Spinal cord (tissue), 10 donors: Measurements from ENCODE around the gene SIL1. TPM values are rescaled to one million over a fixed set of nuclear protein-coding genes. Genes with fewer than 3 reads are reported as not detected.
"Not testable (repeated sequence)": the region's sequence is repeated elsewhere in the genome, so short reads cannot be mapped to it uniquely, and the experiment has no call there.

Source experiments
- DNase-seq, 6 donors: peaks; one replicate each; pipeline versions ENCODE4 v3.0.0 to v3.0.0-alpha.2; 2013 to 2015; ENCODE audit warnings: low spot score in 6 of 6, low read depth in 4 of 6
- H3K27ac ChIP-seq: one replicate; pipeline ENCODE4 v1.5.1; 2013; ENCODE audit warnings: low read depth, low read length, control low read depth
- H3K27me3 ChIP-seq: one replicate; pipeline ENCODE4 v1.6.1; 2013; ENCODE audit warnings: low read length; ENCODE audit not compliant: control insufficient read depth, insufficient read depth
- H3K36me3 ChIP-seq: one replicate; pipeline ENCODE4 v1.6.1; 2013; ENCODE audit warnings: low read length; ENCODE audit not compliant: control insufficient read depth, insufficient read depth
- H3K4me1 ChIP-seq: one replicate; pipeline ENCODE4 v1.6.1; 2013; ENCODE audit warnings: low read length; ENCODE audit not compliant: control insufficient read depth, insufficient read depth
- H3K4me3 ChIP-seq: one replicate; pipeline ENCODE4 v1.5.1; 2013; ENCODE audit warnings: low read depth, low read length, control low read depth
- H3K9me3 ChIP-seq: one replicate; pipeline ENCODE4 v1.6.1; 2013; ENCODE audit warnings: low read length; ENCODE audit not compliant: control insufficient read depth, insufficient read depth
- WGBS: methylation state at CpG from one replicate; pipeline ENCODE4 v1.1.5; 2013; ENCODE audit warnings: missing lambda C conversion rate; ENCODE audit not compliant: insufficient coverage; 5-methylcytosine and 5-hydroxymethylcytosine counted together
- polyA plus RNA-seq, 2 donors: library from polyadenylated mRNA; unstranded; fragments of 120-200 nt; gene quantifications; one replicate each; pipeline ENCODE4 v1.2.1, GENCODE V29; 2013; ENCODE audit not compliant: insufficient read length in 2 of 2
- total RNA-seq, 2 donors: library from RNA; depleted of rRNA in 1 of 2; stranded (reverse); fragments of 120-200 nt in 1 of 2; fragments of >200 nt in 1 of 2; gene quantifications; one replicate each; pipeline versions ENCODE4 v1.2.3 to v1.2.4, GENCODE V29; 2013 to 2014
- donor health status: healthy.

SIL1 gene
- total and polyA plus RNA-seq, 4 donors, result 18.8 to 53.7 (median 30.7) TPM

GRCh38 chr5:139124774-139125520, 73.2 kb downstream of the SIL1 start:
- H3K27me3 ChIP-seq, result no peaks in the 10 kb centered on the region

GRCh38 chr5:139121120-139121519, 77.0 kb downstream of the SIL1 start:
- no peak overlapping the region for H3K4me3 ChIP-seq

More at GRCh38 chr5:139124774-139125520, 73.2 kb downstream of the SIL1 start:
- peaks cover 8% of the 10 kb centered on the region for H3K36me3 ChIP-seq
- H3K9me3 ChIP-seq, result no peaks in the 10 kb centered on the region
- H3K27ac ChIP-seq, result no peak overlapping the region
- peaks cover 13% of the 10 kb centered on the region for H3K4me1 ChIP-seq
- 74% methylated on average over 5 of the region's 8 CpGs for WGBS
- peak in 1 of 6 donors; percentile 90 for DNase-seq
- no peak overlapping the region for H3K4me3 ChIP-seq

DNA sequence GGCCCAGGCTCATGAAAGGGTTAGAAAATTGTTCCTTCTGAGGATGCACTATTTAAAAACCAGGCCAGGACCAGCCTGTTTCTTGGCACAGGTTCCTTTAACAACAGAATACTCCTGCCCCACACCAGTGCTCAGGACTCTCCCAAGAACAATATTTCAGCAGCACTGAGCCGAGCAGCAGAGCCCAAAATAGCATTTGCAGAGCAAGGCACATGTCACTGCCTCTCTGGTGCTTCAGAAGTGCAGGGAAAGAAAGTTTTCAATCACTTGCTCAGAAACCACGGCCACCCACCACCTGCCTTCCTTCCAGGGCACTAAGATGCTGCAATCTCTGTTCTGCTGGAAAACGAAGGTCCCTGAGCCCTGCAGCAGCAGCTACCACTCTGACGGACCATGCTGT, 77.6 kb downstream of the SIL1 start:
- no peak overlapping the region for H3K27ac ChIP-seq
- H3K27me3 ChIP-seq, result no peaks in the 10 kb centered on the region
- no peaks in the 10 kb centered on the region for H3K9me3 ChIP-seq
- peaks cover 8% of the 10 kb centered on the region for H3K4me1 ChIP-seq
- no peak overlapping the region for H3K4me3 ChIP-seq
- WGBS, result 77% methylated on average over 4 of the region's 4 CpGs
- peaks cover 21% of the 10 kb centered on the region for H3K36me3 ChIP-seq
- DNase-seq, result no peak

More at GRCh38 chr5:139121120-139121519, 77.0 kb downstream of the SIL1 start:
- Histone ChIP-seq H3K27me3 (no peaks in the 10 kb centered on the region), H3K27ac (no peak overlapping the region), H3K9me3 (no peaks in the 10 kb centered on the region), H3K4me1 (peaks cover 11% of the 10 kb centered on the region), H3K36me3 (peaks cover 21% of the 10 kb centered on the region)
- 100% methylated on average over 2 of the region's 5 CpGs for WGBS
- no peak for DNase-seq

DNA sequence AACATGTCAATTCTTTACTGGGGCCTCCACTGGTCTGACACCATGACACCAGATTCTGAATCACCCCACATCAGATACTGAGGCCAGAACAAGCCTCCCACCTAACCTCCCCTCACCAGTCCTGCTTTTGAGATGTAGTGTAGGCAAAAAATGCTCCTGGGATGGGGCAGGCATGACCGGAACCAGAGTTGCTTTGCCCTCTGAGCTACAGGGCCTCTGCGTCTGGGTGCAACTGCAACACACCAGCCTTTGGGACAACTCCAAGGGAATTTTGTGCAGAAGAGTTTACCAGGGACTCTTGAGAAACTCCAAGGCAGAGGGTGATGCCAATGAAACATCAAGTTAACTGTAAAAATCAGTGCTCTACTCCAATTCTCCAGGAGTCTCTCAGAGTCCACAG, 79.4 kb downstream of the SIL1 start:
- Histone ChIP-seq H3K4me1 (peaks cover 8% of the 10 kb centered on the region), H3K36me3 (peaks cover 21% of the 10 kb centered on the region), H3K9me3 (no peaks in the 10 kb centered on the region), H3K4me3 (no peak overlapping the region), H3K27me3 (no peaks in the 10 kb centered on the region), H3K27ac (no peak overlapping the region)
- DNase-seq, result no peak
- 89% methylated on average over 2 of the region's 2 CpGs for WGBS

GRCh38 chr5:139117342-139117884, 80.8 kb downstream of the SIL1 start:
- Histone ChIP-seq H3K27me3 (no peaks in the 10 kb centered on the region), H3K27ac (no peak overlapping the region), H3K4me1 (peaks cover 8% of the 10 kb centered on the region), H3K9me3 (no peaks in the 10 kb centered on the region), H3K4me3 (no peak overlapping the region), H3K36me3 (peaks cover 21% of the 10 kb centered on the region)
- DNase-seq, result no peak
- WGBS, result 67% methylated on average over 2 of the region's 2 CpGs

DNA sequence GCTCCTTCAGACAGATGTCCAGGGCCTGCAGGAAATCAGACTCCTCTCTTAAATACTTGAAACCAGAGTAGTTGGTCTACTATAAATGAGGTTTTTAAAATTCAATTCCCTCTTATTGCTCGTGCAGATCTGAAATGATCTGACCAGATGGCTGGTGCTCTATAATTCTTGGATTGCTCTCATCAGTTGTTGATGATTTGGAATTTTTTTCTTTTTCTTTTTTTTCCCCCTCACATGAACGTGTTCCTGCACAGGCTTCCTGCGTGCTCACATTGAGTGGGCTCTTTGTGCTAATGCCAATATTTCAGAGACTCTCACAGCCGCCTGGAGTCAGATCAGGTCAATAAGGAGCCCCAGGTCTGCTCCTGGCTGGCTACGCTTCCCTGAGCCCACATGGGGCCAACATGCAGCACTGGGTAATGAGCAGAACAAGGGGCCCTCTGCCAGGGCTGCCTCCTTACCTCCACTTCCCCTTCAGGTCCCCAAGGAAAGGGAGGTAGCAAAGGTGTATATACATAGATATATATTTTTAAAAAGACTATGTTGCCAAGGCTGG, 82.0 kb downstream of the SIL1 start:
- Histone ChIP-seq H3K4me1 (peaks cover 8% of the 10 kb centered on the region), H3K9me3 (no peaks in the 10 kb centered on the region), H3K27ac (peak overlapping the region; percentile 7), H3K4me3 (no peak overlapping the region), H3K36me3 (peaks cover 21% of the 10 kb centered on the region), H3K27me3 (no peaks in the 10 kb centered on the region)
- WGBS, result 37% methylated on average over 3 of the region's 5 CpGs
- peak in 2 of 6 donors; percentile 55 to 72 for DNase-seq

GRCh38 chr5:139113892-139114291, 84.3 kb downstream of the SIL1 start:
- Histone ChIP-seq H3K4me3 (no peak overlapping the region), H3K27me3 (no peaks in the 10 kb centered on the region), H3K4me1 (peaks cover 9% of the 10 kb centered on the region), H3K36me3 (peaks cover 5% of the 10 kb centered on the region), H3K9me3 (no peaks in the 10 kb centered on the region), H3K27ac (no peak overlapping the region)
- DNase-seq, result no peak
- 92% methylated on average over 2 of the region's 2 CpGs for WGBS

DNA sequence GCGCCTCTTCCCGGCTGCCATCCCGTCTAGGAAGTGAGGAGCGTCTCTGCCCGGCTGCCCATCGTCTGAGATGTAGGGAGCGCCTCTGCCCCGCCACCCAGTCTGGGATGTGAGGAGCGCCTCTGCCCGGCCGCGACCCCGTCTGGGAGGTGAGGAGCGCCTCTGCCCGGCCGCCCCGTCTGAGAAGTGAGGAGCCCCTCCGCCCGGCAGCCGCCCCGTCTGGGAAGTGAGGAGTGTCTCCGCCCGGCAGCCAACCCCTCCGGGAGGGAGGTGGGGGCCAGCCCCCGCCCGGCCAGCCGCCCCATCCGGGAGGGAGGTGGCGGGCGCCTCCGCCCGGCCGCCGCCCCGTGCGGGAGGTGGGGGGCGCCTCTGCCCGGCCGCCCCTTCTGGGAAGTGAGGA, 85.8 kb downstream of the SIL1 start:
- not testable (repeated sequence) for H3K9me3 ChIP-seq

GRCh38 chr5:139110526-139111168, 87.5 kb downstream of the SIL1 start:
- peak in 1 of 6 donors; percentile 41 for DNase-seq
- Histone ChIP-seq H3K9me3 (no peaks in the 10 kb centered on the region), H3K4me1 (peaks cover 19% of the 10 kb centered on the region), H3K27me3 (no peaks in the 10 kb centered on the region), H3K4me3 (no peak overlapping the region), H3K27ac (peak overlapping the region; percentile 18), H3K36me3 (no peaks in the 10 kb centered on the region)

More for the DNA sequence above, 85.8 kb downstream of the SIL1 start:
- 98% methylated on average over 27 of the region's 39 CpGs for WGBS
- H3K4me3 ChIP-seq, DNase-seq, H3K36me3 ChIP-seq, H3K27ac ChIP-seq, H3K27me3 ChIP-seq: not testable (repeated sequence)
- H3K4me1 ChIP-seq, result peaks cover 17% of the 10 kb centered on the region
